H1 (cell line): Measurements from ENCODE around the gene TRAPPC3. TPM values are rescaled to one million over a fixed set of nuclear protein-coding genes. Genes with fewer than 3 reads are reported as not detected.

Experiments
- CTCF ChIA-PET: fragments of 300-600 bp; sonication (Branson Sonifier 250); formaldehyde crosslinking; loops from one replicate; lab custom pipeline; 2021; ENCODE audit not compliant: partially characterized antibody; lab: Charles Lee
- POLR2A ChIA-PET: fragments of 300-600 bp; sonication (Branson Sonifier 250); formaldehyde crosslinking; loops from one replicate; lab custom pipeline; 2021; ENCODE audit warnings: inconsistent platforms; ENCODE audit not compliant: partially characterized antibody; lab: Charles Lee
- DNase-seq, 2 experiments: peaks; one replicate each; pipeline versions ENCODE4 v3.0.0 to v3.0.0-alpha.2; 2010 to 2022; ENCODE audit warnings: low spot score in 2 of 2, low read depth in 1 of 2, mixed read lengths in 1 of 2
- FAIRE-seq: peaks from 2 replicates; lab custom pipeline; 2011; peaks lifted over from hg19 to GRCh38; lab: Jason Lieb, UNC
- H2AFZ ChIP-seq: 2 replicates; pipeline ENCODE4 v1.8.1; 2012; ENCODE audit warnings: low read length, inconsistent platforms
- H2AK5ac ChIP-seq: 2 replicates; pipeline ENCODE4 v1.6.1; 2013; ENCODE audit warnings: low read depth, low read length
- H2BK120ac ChIP-seq: replicated peaks from 2 replicates; pipeline ENCODE3; 2013; ENCODE audit warnings: low read depth, low read length, inconsistent platforms
- H2BK12ac ChIP-seq: 2 replicates; pipeline ENCODE4 v1.6.1; 2013; ENCODE audit warnings: low read depth, low read length
- H2BK15ac ChIP-seq: 2 replicates; pipeline ENCODE4 v1.6.1; 2013; ENCODE audit warnings: low read length
- H2BK20ac ChIP-seq: 2 replicates; pipeline ENCODE4 v1.6.1; 2013; ENCODE audit warnings: low read length
- H2BK5ac ChIP-seq: 2 replicates; pipeline ENCODE4 v1.6.1; 2013; ENCODE audit warnings: low read depth, low read length
- H3K14ac ChIP-seq: 2 replicates; pipeline ENCODE4 v1.6.1; 2013; ENCODE audit warnings: inconsistent platforms; ENCODE audit not compliant: insufficient read length
- H3K18ac ChIP-seq: 2 replicates; pipeline ENCODE4 v1.6.1; 2013; ENCODE audit warnings: low read length; ENCODE audit errors: extremely low read depth
- H3K23ac ChIP-seq: 2 replicates; pipeline ENCODE4 v1.6.1; 2013; ENCODE audit warnings: inconsistent platforms; ENCODE audit not compliant: insufficient read length
- H3K23me2 ChIP-seq: 2 replicates; pipeline ENCODE4 v1.6.1; 2013; ENCODE audit warnings: low read depth, low read length
- H3K27ac ChIP-seq: 2 replicates; pipeline ENCODE4 v1.6.1; 2011; ENCODE audit warnings: low read depth, low read length, inconsistent platforms
- H3K27me3 ChIP-seq, 4 experiments: replicated peaks in 1 of 4; 1 replicate in 1 of 4; 2 replicates in 3 of 4; pipeline versions ENCODE4 v1.6.1 to v1.8.1; 2011 to 2013; ENCODE audit warnings: low read length in 3 of 4, mild to moderate bottlenecking in 3 of 4, inconsistent platforms in 2 of 4, mixed read lengths in 2 of 4, moderate library complexity in 1 of 4; ENCODE audit not compliant: control insufficient read depth in 3 of 4, insufficient read depth in 3 of 4; ENCODE audit errors: extremely low read depth in 1 of 4
- H3K36me3 ChIP-seq, 4 experiments: 2 replicates each; pipeline versions ENCODE4 v1.6.1 to v1.8.1; 2011 to 2013; ENCODE audit warnings: mild to moderate bottlenecking in 4 of 4, low read length in 3 of 4, moderate library complexity in 2 of 4, control low read depth in 1 of 4, inconsistent platforms in 1 of 4; ENCODE audit not compliant: insufficient read depth in 4 of 4, control insufficient read depth in 2 of 4
- H3K4ac ChIP-seq: replicated peaks from 2 replicates; pipeline ENCODE3; 2013; ENCODE audit warnings: low read length, low read depth, mixed read lengths, inconsistent platforms; ENCODE audit not compliant: insufficient read length
- H3K4me1 ChIP-seq, 4 experiments: replicated peaks in 1 of 4; 1 replicate in 1 of 4; 2 replicates in 3 of 4; pipeline versions ENCODE4 v1.6.1 to v1.8.1; 2011 to 2013; ENCODE audit warnings: low read length in 3 of 4, inconsistent platforms in 2 of 4, mixed read lengths in 1 of 4; ENCODE audit not compliant: insufficient read depth in 4 of 4, control insufficient read depth in 3 of 4
- H3K4me2 ChIP-seq, 2 experiments: 2 replicates each; pipeline versions ENCODE4 v1.6.1 to v1.8.1; 2011 to 2013; ENCODE audit warnings: low read depth in 2 of 2, low read length in 2 of 2, control low read depth in 1 of 2, inconsistent platforms in 1 of 2, mild to moderate bottlenecking in 1 of 2; ENCODE audit not compliant: insufficient read depth in 1 of 2
- H3K4me3 ChIP-seq, 4 experiments: fragments of 200-600, 300-600 bp in 1 of 4; sonication (generic), shearing (Covaris generic), sonication (Bioruptor Twin) in 1 of 4; 2 replicates each; pipeline versions ENCODE4 v1.5.1 to v1.8.1; 2011 to 2016; ENCODE audit warnings: low read length in 4 of 4, low read depth in 3 of 4, control low read depth in 2 of 4, inconsistent platforms in 2 of 4, mild to moderate bottlenecking in 2 of 4, mixed read lengths in 1 of 4, moderate library complexity in 1 of 4; ENCODE audit not compliant: insufficient read depth in 2 of 4; ENCODE audit errors: extremely low read depth in 1 of 4
- H3K56ac ChIP-seq: replicated peaks from 2 replicates; pipeline ENCODE3; 2013; ENCODE audit warnings: low read depth, mild to moderate bottlenecking, mixed read lengths, low read length, inconsistent platforms; ENCODE audit not compliant: insufficient read length
- H3K79me1 ChIP-seq: 2 replicates; pipeline ENCODE4 v1.6.1; 2013; ENCODE audit warnings: low read depth, low read length, control low read depth
- H3K79me2 ChIP-seq, 2 experiments: 2 replicates each; pipeline versions ENCODE4 v1.6.1 to v1.8.1; 2012 to 2013; ENCODE audit warnings: low read length in 2 of 2, mild to moderate bottlenecking in 2 of 2, inconsistent platforms in 1 of 2; ENCODE audit not compliant: insufficient read depth in 2 of 2, control insufficient read depth in 1 of 2
- H3K9ac ChIP-seq, 4 experiments: replicated peaks in 1 of 4; 1 replicate in 1 of 4; 2 replicates in 3 of 4; pipeline versions ENCODE4 v1.6.1 to v1.8.1; 2011 to 2013; ENCODE audit warnings: low read depth in 3 of 4, low read length in 3 of 4, control low read depth in 2 of 4, mild to moderate bottlenecking in 2 of 4, moderate library complexity in 2 of 4, inconsistent platforms in 1 of 4; ENCODE audit errors: extremely low read depth in 1 of 4
- H3K9me3 ChIP-seq, 2 experiments: 2 replicates each; pipeline versions ENCODE4 v1.6.1 to v1.8.1; 2012 to 2013; ENCODE audit warnings: mild to moderate bottlenecking in 2 of 2, moderate library complexity in 2 of 2, control low read depth in 1 of 2, inconsistent platforms in 1 of 2, low read depth in 1 of 2, low read length in 1 of 2, mixed read lengths in 1 of 2; ENCODE audit not compliant: insufficient read depth in 2 of 2
- H4K20me1 ChIP-seq, 2 experiments: replicated peaks in 1 of 2; 2 replicates each; pipeline versions ENCODE3 to v1.8.1; 2011 to 2013; ENCODE audit warnings: inconsistent platforms in 2 of 2, low read length in 2 of 2, mild to moderate bottlenecking in 1 of 2; ENCODE audit not compliant: insufficient read depth in 2 of 2, control insufficient read depth in 1 of 2
- H4K5ac ChIP-seq: 2 replicates; pipeline ENCODE4 v1.6.1; 2013; ENCODE audit warnings: low read length, low read depth, mixed read lengths, inconsistent platforms; ENCODE audit not compliant: insufficient read length
- H4K8ac ChIP-seq: 2 replicates; pipeline ENCODE4 v1.8.0; 2013; ENCODE audit warnings: mild to moderate bottlenecking, moderate library complexity, low read length, inconsistent platforms; ENCODE audit not compliant: insufficient read depth; ENCODE audit errors: extremely low read depth
- H4K91ac ChIP-seq: replicated peaks from 2 replicates; pipeline ENCODE3; 2013; ENCODE audit warnings: low read length, mixed read lengths, inconsistent platforms; ENCODE audit not compliant: insufficient read length
- BACH1 ChIP-seq: IDR thresholded peaks from 2 replicates; pipeline ENCODE4 v1.6.1; 2012; ENCODE audit warnings: low read length, improper control_type of control experiment
- HDAC6 ChIP-seq: IDR thresholded peaks from one replicate; pipeline ENCODE4 v1.7.1; 2012; ENCODE audit warnings: low read depth, mild to moderate bottlenecking, inconsistent platforms, low read length, moderate library complexity
- MAFK ChIP-seq: IDR thresholded peaks from 2 replicates; pipeline ENCODE4 v1.6.1; 2012; ENCODE audit warnings: low read depth, mild to moderate bottlenecking, improper control_type of control experiment, low read length
- RAD21 ChIP-seq, 2 experiments: IDR thresholded peaks in 1 of 2; conservative IDR thresholded peaks in 1 of 2; 2 replicates each; pipeline ENCODE4 v1.6.1; 2011; ENCODE audit warnings: low read depth in 2 of 2, low read length in 2 of 2, improper control_type of control experiment in 1 of 2, inconsistent platforms in 1 of 2, mild to moderate bottlenecking in 1 of 2, moderate library complexity in 1 of 2
- SIN3A ChIP-seq, 2 experiments: IDR thresholded peaks in 1 of 2; conservative IDR thresholded peaks in 1 of 2; 2 replicates each; pipeline ENCODE4 v1.6.1; 2011 to 2012; ENCODE audit warnings: low read length in 2 of 2, improper control_type of control experiment in 1 of 2, low read depth in 1 of 2, mild to moderate bottlenecking in 1 of 2
- SIRT6 ChIP-seq: IDR thresholded peaks from one replicate; pipeline ENCODE4 v1.7.1; 2012; ENCODE audit warnings: low read length, inconsistent platforms
- SP1 ChIP-seq: IDR thresholded peaks from 2 replicates; pipeline ENCODE4 v1.6.1; 2011; ENCODE audit warnings: low read depth, low read length
- SUZ12 ChIP-seq: fragments of 200-600 bp; sonication (generic); IDR thresholded peaks from 2 replicates; pipeline ENCODE4 v1.6.1; 2012; ENCODE audit warnings: mild to moderate bottlenecking, inconsistent platforms, low read length, moderate library complexity, mixed read lengths
- TAF1 ChIP-seq: IDR thresholded peaks from 2 replicates; pipeline ENCODE4 v1.6.1; 2011; ENCODE audit warnings: mild to moderate bottlenecking, low read depth, low read length
- TBP ChIP-seq: IDR thresholded peaks from 2 replicates; pipeline ENCODE4 v1.6.1; 2011; ENCODE audit warnings: low read depth, low read length, improper control_type of control experiment
- WGBS, 2 experiments: shearing (Covaris generic) in 1 of 2; methylation state at CpG; one replicate each; pipeline versions ENCODE4 v1.1.6 to v1.1.7; 2013 to 2015; ENCODE audit warnings: low lambda C conversion rate in 2 of 2, mixed read lengths in 2 of 2, inconsistent platforms in 1 of 2, low coverage in 1 of 2, missing lambda C conversion rate in 1 of 2; ENCODE audit not compliant: insufficient replicate concordance in 2 of 2, insufficient coverage in 1 of 2, insufficient read length in 1 of 2; ENCODE audit errors: extremely low coverage in 1 of 2, missing lambda C conversion rate in 1 of 2; 5-methylcytosine and 5-hydroxymethylcytosine counted together
- polyA plus RNA-seq, 7 experiments: library from polyadenylated mRNA; depleted of rRNA in 3 of 7; stranded (reverse) in 5 of 7; unstranded in 2 of 7; fragments of >200 nt in 5 of 7; fragments of 200-250 nt in 2 of 7; gene quantifications; 1 replicate in 5 of 7; 2 replicates in 1 of 7; 4 replicates in 1 of 7; pipeline versions ENCODE4 v1.2.1 to v1.2.3, GENCODE V29; 2011 to 2013; ENCODE audit warnings: missing spikeins in 2 of 7, mixed read lengths in 2 of 7
- total RNA-seq: library from RNA; stranded (reverse); fragmentation: NEBNext Ultra II Directional; extraction: Animal tissue kit (Norgen Biotek cat#: 25700); gene quantifications from 2 replicates; pipeline ENCODE4 v1.2.1, GENCODE V29; 2021

TRAPPC3 gene
- total and polyA plus RNA-seq, 2 of the 8 experiments (the other 6 are each of a cell fraction or from before 2014, with no cell fraction given), result 47.8 to 51.0 TPM

DNA sequence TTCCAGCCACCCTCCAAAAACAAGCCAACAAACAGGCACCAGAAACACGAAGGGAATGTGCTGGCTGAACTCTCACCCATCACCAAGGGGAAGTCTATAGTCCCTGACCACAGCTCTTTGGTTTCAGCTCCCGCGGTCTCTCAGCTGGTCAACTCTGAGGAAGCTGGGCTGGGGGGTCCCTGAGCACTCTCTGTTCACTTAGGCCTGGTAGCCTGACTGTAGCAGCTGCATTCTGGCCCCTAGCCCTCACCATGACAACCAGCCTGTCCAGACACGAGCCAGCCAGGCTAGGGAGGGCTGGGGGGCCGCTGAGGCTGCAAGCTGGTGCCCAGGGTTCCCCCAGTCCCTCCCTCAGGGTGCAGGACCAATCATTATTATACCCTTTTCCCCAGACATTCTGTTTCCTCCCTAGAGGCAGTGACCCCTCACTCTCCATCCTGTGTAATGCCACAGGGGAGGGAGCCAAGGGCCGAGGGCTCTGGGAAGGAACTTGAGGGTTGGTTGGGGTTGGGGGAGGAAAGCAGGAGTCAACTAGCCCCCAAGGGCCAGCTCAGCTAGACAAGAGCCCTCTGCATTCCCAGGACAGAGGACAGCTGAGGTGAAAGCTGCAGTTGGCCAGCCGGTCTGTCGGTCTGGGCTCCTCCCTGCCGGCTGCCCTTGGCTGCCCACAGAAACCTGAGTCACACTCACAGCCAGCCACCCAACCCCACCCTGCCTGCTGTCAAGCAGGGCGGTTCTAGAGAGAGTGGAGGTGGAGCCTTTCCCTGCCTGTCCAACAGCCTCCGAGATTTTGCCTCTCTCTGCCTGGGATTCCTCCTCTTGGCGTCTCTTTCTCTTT, 1.2 kb upstream of the TRAPPC3 start:
- H4K5ac ChIP-seq, result no peak overlapping the region
- no peak overlapping the region for H2BK120ac ChIP-seq
- no peaks in the 10 kb centered on the region for H3K36me3 ChIP-seq
- peak overlapping the region; percentile 40 for H4K91ac ChIP-seq
- no peak overlapping the region; the same call in 1 of the 2 replicates for H3K27ac ChIP-seq
- DNase-seq (peak in 1 of 2 experiments; percentile 81), FAIRE-seq (no peak)
- H3K4ac ChIP-seq, result no peak overlapping the region
- H4K20me1 ChIP-seq, result peaks cover 0 to 2% of the 10 kb centered on the region in 2 experiments
- peak overlapping the region in 2 of 4 experiments; percentile 32 to 47; a peak in 4 of 8 replicates for H3K4me3 ChIP-seq
- 0 out of 7 replicates have a peak overlapping the region, but pooled peaks of 1 of the 4 experiments have one; percentile 4 for H3K9ac ChIP-seq
- ChIA-PET CTCF (interaction anchor here (0.8 to 10.1 kb wide), 31 partner anchors 11 to 271 kb away, joined by 3 to 261 read pairs (median 7); partner anchors contain the start of gene THRAP3), POLR2A (interaction anchor here (0.9 to 5.4 kb wide), 12 partner anchors 10 to 236 kb away, joined by 3 to 49 read pairs (median 9); partner anchors contain the start of gene THRAP3)
- no peak overlapping the region for H3K14ac ChIP-seq
- peaks cover 11 to 29% (median 25%) of the 10 kb centered on the region in 4 experiments for H3K27me3 ChIP-seq
- H3K4me2 ChIP-seq, result peak overlapping the region; percentile 11 to 59
- 0 out of 2 replicates have a peak overlapping the region, but pooled peaks have one; percentile 66 for H4K8ac ChIP-seq
- no peaks in the 10 kb centered on the region for H3K9me3 ChIP-seq
- H2BK20ac ChIP-seq, result peak overlapping the region; percentile 16; the same call in 1 of the 2 replicates
- H2BK5ac ChIP-seq, result peak overlapping the region; percentile 13; the same call in 1 of the 2 replicates
- H2AFZ ChIP-seq, result no peak overlapping the region
- peaks cover 11 to 24% (median 17%) of the 10 kb centered on the region in 4 experiments for H3K4me1 ChIP-seq
- no peaks in the 10 kb centered on the region for H3K79me1 ChIP-seq
- H2BK12ac ChIP-seq, result peak overlapping the region; percentile 77; the same call in 1 of the 2 replicates
- H3K79me2 ChIP-seq, result peaks cover 0 to 3% of the 10 kb centered on the region in 2 experiments; a peak in 1 of 4 replicates
- peak overlapping the region; percentile 19; the same call in 1 of the 2 replicates for H2BK15ac ChIP-seq
- H3K23me2 ChIP-seq, result peaks cover 8% of the 10 kb centered on the region
- 19% methylated on average over 12 of the region's 12 CpGs; no CpG with 5 or more reads in 1 of the 2 experiments for WGBS, 2 experiments
- peak overlapping the region; percentile 0 for H3K18ac ChIP-seq
- H2AK5ac ChIP-seq, result no peak overlapping the region
- H3K56ac ChIP-seq, result no peak overlapping the region
- no peak overlapping the region for H3K23ac ChIP-seq
- TF ChIP-seq RAD21 (IDR thresholded peaks at IDR 0.05 in 1 of 2, conservative IDR thresholded peaks at IDR 0.05 in 1 of 2; ENCODE audit: low read depth in 2 of 2, low read length in 2 of 2), result 0 out of 4 replicates have a peak, but pooled peaks of 1 of the 2 experiments have one; percentile 12
- TF ChIP-seq TBP, result peak; percentile 77
- no peak for TF ChIP-seq SUZ12
- no peak for TF ChIP-seq HDAC6
- TF ChIP-seq BACH1, result peak; percentile 74
- TF ChIP-seq SP1, result 0 out of 2 replicates have a peak, but pooled peaks have one; percentile 45
- TF ChIP-seq SIN3A (conservative IDR thresholded peaks at IDR 0.05 in 1 of 2, IDR thresholded peaks at IDR 0.05 in 1 of 2; ENCODE audit: low read depth in 1 of 2, low read length in 2 of 2), result peak in 1 of 2 experiments; percentile 72; a peak in 1 of 4 replicates
- no peak for TF ChIP-seq SIRT6
- TF ChIP-seq TAF1, result peak; percentile 90
- TF ChIP-seq MAFK, result peak; percentile 62; the same call in 1 of the 2 replicates
